Trophoblast cell (in vitro differentiated cells and primary cell): ENCODE data around the gene LCN15.

Experiments used
- DNase-seq, 2 donors: peaks; one replicate each; pipeline ENCODE4 v3.0.0-alpha.2; 2016
- H2AFZ ChIP-seq: 2 replicates; pipeline ENCODE4 v1.6.1; 2013; ENCODE audit warnings: low read length, moderate library complexity, mild to moderate bottlenecking; ENCODE audit not compliant: insufficient read depth, poor library complexity
- H2AK5ac ChIP-seq: 2 replicates; pipeline ENCODE4 v1.6.1; 2013; ENCODE audit warnings: mild to moderate bottlenecking, low read length
- H2BK120ac ChIP-seq: 2 replicates; pipeline ENCODE4 v1.6.1; 2013; ENCODE audit warnings: low read length, mild to moderate bottlenecking, moderate library complexity; ENCODE audit not compliant: insufficient read depth, poor library complexity
- H2BK12ac ChIP-seq: 2 replicates; pipeline ENCODE4 v1.6.1; 2013; ENCODE audit warnings: mild to moderate bottlenecking, low read length, moderate library complexity
- H2BK5ac ChIP-seq: 2 replicates; pipeline ENCODE4 v1.6.1; 2013; ENCODE audit warnings: low read length, low read depth, moderate library complexity, mild to moderate bottlenecking; ENCODE audit not compliant: poor library complexity
- H3K14ac ChIP-seq: 2 replicates; pipeline ENCODE4 v1.6.1; 2013; ENCODE audit warnings: mild to moderate bottlenecking, low read length
- H3K18ac ChIP-seq: 2 replicates; pipeline ENCODE4 v1.6.1; 2013; ENCODE audit warnings: mild to moderate bottlenecking, low read length
- H3K23ac ChIP-seq: 2 replicates; pipeline ENCODE4 v1.6.1; 2013; ENCODE audit warnings: low read length
- H3K27ac ChIP-seq: 2 replicates; pipeline ENCODE4 v1.5.1; 2013; ENCODE audit warnings: low read depth, mild to moderate bottlenecking, inconsistent platforms, low read length, moderate library complexity
- H3K27me3 ChIP-seq: 2 replicates; pipeline ENCODE4 v1.6.1; 2013; ENCODE audit warnings: inconsistent platforms, mild to moderate bottlenecking, low read length, moderate library complexity; ENCODE audit not compliant: insufficient read depth
- H3K36me3 ChIP-seq, 2 experiments: 1 replicate in 1 of 2; 2 replicates in 1 of 2; pipeline ENCODE4 v1.6.1; 2013; ENCODE audit warnings: low read length in 2 of 2, mild to moderate bottlenecking in 2 of 2, moderate library complexity in 1 of 2; ENCODE audit not compliant: insufficient read depth in 2 of 2, control insufficient read depth in 1 of 2
- H3K4ac ChIP-seq: 2 replicates; pipeline ENCODE4 v1.6.1; 2013; ENCODE audit warnings: low read depth, mild to moderate bottlenecking, low read length, moderate library complexity
- H3K4me1 ChIP-seq, 2 experiments: 1 replicate in 1 of 2; 2 replicates in 1 of 2; pipeline ENCODE4 v1.6.1; 2013; ENCODE audit warnings: low read length in 2 of 2, mild to moderate bottlenecking in 2 of 2, moderate library complexity in 1 of 2; ENCODE audit not compliant: insufficient read depth in 2 of 2, control insufficient read depth in 1 of 2
- H3K4me2 ChIP-seq: 2 replicates; pipeline ENCODE4 v1.6.1; 2013; ENCODE audit warnings: inconsistent platforms, mild to moderate bottlenecking, low read length, moderate library complexity
- H3K4me3 ChIP-seq: 2 replicates; pipeline ENCODE4 v1.5.1; 2013; ENCODE audit warnings: mild to moderate bottlenecking, low read depth, low read length, inconsistent platforms
- H3K79me1 ChIP-seq: one replicate; pipeline ENCODE4 v1.6.1; 2013; ENCODE audit warnings: low read length
- H3K79me2 ChIP-seq: 2 replicates; pipeline ENCODE4 v1.6.1; 2013; ENCODE audit warnings: low read length, mild to moderate bottlenecking; ENCODE audit not compliant: control insufficient read depth, insufficient read depth, poor library complexity
- H3K9ac ChIP-seq: 2 replicates; pipeline ENCODE4 v1.6.1; 2013; ENCODE audit warnings: mild to moderate bottlenecking, low read length
- H3K9me3 ChIP-seq: 2 replicates; pipeline ENCODE4 v1.6.1; 2013; ENCODE audit warnings: low read depth, mild to moderate bottlenecking, control low read depth, inconsistent platforms, low read length; ENCODE audit not compliant: insufficient read depth
- H4K12ac ChIP-seq: 2 replicates; pipeline ENCODE4 v1.6.1; 2013; ENCODE audit warnings: low read depth, mild to moderate bottlenecking, low read length, moderate library complexity
- H4K8ac ChIP-seq: 2 replicates; pipeline ENCODE4 v1.6.1; 2013; ENCODE audit warnings: low read depth, mild to moderate bottlenecking, low read length, moderate library complexity
- H4K91ac ChIP-seq: one replicate; pipeline ENCODE4 v1.6.1; 2013; ENCODE audit warnings: low read depth, mild to moderate bottlenecking, low read length, moderate library complexity
- WGBS: extraction: QIAGEN DNeasy Blood & Tissue Kit; methylation state at CpG from one replicate; pipeline ENCODE4 v1.1.7; 2013; ENCODE audit warnings: missing lambda C conversion rate; ENCODE audit not compliant: insufficient read length, insufficient coverage; ENCODE audit errors: extremely low coverage; 5-methylcytosine and 5-hydroxymethylcytosine counted together

LCN15 gene

DNA sequence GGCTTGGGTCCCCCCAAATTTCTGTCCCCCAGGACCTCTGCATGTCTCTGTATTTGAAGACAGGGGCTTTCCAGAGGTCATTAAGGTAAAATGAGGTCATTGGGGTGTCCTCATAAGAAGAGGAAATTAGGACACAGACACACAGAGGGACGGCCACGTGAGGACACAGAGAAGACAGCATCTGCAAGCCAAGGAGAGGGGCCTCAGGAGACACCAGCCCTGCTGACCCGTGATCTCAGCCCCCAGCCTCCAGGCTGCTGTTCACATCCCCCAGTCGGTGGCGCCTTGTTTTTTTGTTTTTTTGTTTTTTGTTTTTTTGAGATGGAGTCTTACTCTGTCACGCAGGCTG is 30.7 kb upstream of the LCN15 start:
- Histone ChIP-seq H3K36me3 (peaks cover 8 to 13% of the 10 kb centered on the region in 2 experiments), H4K8ac (peak overlapping the region; percentile 27), H3K9me3 (peaks cover 2% of the 10 kb centered on the region), H3K79me1 (peaks cover 13% of the 10 kb centered on the region), H2BK120ac (no peak overlapping the region), H3K4me2 (no peak overlapping the region), H2BK5ac (no peak overlapping the region), H3K18ac (no peak overlapping the region), H3K27me3 (no peaks in the 10 kb centered on the region), H4K91ac (peak overlapping the region; percentile 16), H3K9ac (no peak overlapping the region), H3K23ac (no peak overlapping the region), H4K12ac (no peak overlapping the region), H3K4me3 (no peak overlapping the region), H3K27ac (no peak overlapping the region), H2AFZ (no peak overlapping the region), H2AK5ac (no peak overlapping the region), H3K14ac (no peak overlapping the region), H3K4me1 (peaks cover 32 to 36% of the 10 kb centered on the region in 2 experiments), H3K4ac (no peak overlapping the region), H3K79me2 (peaks cover 5% of the 10 kb centered on the region), H2BK12ac (no peak overlapping the region)
- no CpG with 5 or more reads among the region's 6 CpGs for WGBS
- DNase-seq, result no peak

DNA sequence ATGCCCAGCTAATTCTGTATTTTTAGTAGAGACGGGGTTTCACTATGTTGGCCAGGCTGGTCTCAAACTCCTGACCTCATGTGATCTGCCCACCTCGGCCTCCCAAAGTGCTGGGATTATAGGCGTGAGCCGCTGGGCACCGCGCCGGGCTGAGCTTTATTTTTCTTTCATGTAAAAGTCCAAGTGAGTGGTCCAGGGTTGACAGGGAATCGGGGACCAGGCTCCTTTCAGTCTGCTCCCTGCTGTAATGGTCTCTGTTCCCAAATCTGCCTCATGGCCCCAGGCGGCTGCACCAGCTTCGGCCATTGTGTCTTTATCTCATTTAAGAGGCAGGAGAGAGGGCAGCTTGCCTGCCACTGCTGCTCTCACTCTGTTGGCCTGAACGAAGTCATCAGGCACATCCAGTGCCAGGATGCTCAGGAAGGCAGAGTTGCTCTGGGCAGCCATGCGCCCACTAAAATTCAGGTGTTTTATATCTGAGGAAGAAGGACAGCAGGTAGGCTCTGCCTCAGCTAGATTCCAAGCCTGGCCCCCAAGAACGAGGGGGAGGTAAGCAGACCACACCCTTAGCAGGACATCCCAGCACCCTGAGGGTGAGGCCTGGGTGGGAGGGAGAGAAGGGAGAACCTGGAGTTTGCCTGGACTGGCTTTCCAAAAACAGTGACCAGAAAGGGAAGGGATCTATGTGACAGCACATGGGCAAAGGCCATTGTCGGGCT is 30.1 kb upstream of the LCN15 start:
- H2BK120ac ChIP-seq, result no peak overlapping the region
- H3K79me1 ChIP-seq, result peaks cover 13% of the 10 kb centered on the region
- no peak overlapping the region for H4K12ac ChIP-seq
- H3K4me3 ChIP-seq, result no peak overlapping the region
- peaks cover 26 to 32% of the 10 kb centered on the region in 2 experiments for H3K4me1 ChIP-seq
- H3K27me3 ChIP-seq, result no peaks in the 10 kb centered on the region
- no peak overlapping the region for H3K27ac ChIP-seq
- H3K36me3 ChIP-seq, result peaks cover 8 to 13% of the 10 kb centered on the region in 2 experiments
- no peak overlapping the region for H3K23ac ChIP-seq
- peaks cover 2% of the 10 kb centered on the region for H3K9me3 ChIP-seq
- H2BK5ac ChIP-seq, result no peak overlapping the region
- H2AFZ ChIP-seq, result no peak overlapping the region
- no peak for DNase-seq
- no peak overlapping the region for H3K4me2 ChIP-seq
- no peak overlapping the region for H2BK12ac ChIP-seq
- no peak overlapping the region for H2AK5ac ChIP-seq
- no peak overlapping the region for H3K4ac ChIP-seq
- no peak overlapping the region for H3K9ac ChIP-seq
- peak overlapping the region; percentile 16 for H4K91ac ChIP-seq
- no CpG with 5 or more reads among the region's 14 CpGs for WGBS
- H3K14ac ChIP-seq, result peak overlapping the region; percentile 14
- no peak overlapping the region for H4K8ac ChIP-seq
- peaks cover 5% of the 10 kb centered on the region for H3K79me2 ChIP-seq
- H3K18ac ChIP-seq, result peak overlapping the region; percentile 28

DNA sequence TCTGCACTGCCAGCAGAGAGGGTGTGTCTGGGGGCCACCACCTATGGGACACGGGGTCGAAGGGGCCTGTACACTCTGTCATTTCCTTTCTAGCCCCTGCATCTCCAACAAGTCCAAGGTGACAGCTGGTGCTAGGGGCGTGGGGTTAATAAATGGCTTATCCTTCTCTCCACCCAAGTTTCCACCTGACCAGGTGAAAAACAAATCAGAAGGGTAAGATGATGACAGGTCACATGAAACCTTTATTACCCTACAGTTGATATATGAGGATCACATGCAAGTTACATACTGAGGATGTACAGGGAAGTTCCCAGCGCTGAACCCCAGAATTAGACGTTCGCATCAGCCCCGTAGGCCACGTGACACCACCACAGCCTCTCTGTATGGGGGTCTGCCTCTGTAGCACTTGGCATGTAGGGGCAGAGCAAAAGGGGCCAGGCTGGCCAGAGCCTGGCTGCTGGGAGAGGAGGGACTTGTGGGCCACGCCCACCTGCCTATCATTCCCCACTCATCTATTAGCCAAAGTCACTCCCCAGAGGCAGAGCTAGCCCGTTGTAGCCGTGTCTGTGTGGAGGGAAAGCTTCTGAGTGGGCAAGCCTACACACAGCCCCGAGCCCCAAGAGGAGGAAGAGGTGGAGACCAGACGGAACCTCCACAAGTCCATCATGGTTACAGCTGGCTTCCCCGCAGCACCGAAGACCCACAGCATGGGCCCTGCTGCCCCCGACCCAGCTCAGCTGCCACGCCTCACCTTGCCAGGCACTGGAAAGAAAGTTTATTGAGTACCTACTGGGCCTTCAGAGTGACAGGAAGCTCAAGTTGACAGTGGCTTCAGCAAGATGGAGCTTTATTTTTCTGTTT is 29.0 kb upstream of the LCN15 start:
- no peak overlapping the region for H3K14ac ChIP-seq
- H3K4me3 ChIP-seq, result no peak overlapping the region
- H4K91ac ChIP-seq, result no peak overlapping the region
- no peak overlapping the region for H4K12ac ChIP-seq
- no peak for DNase-seq
- no peak overlapping the region for H3K23ac ChIP-seq
- no peak overlapping the region for H3K4me2 ChIP-seq
- no peak overlapping the region for H3K27ac ChIP-seq
- peaks cover 2% of the 10 kb centered on the region for H3K9me3 ChIP-seq
- WGBS, result no CpG with 5 or more reads among the region's 17 CpGs
- H3K4ac ChIP-seq, result no peak overlapping the region
- H2AFZ ChIP-seq, result no peak overlapping the region
- H3K79me1 ChIP-seq, result peaks cover 16% of the 10 kb centered on the region
- H4K8ac ChIP-seq, result no peak overlapping the region
- no peak overlapping the region for H2BK5ac ChIP-seq
- peak overlapping the region; percentile 26 for H3K18ac ChIP-seq
- H3K9ac ChIP-seq, result no peak overlapping the region
- peaks cover 24 to 30% of the 10 kb centered on the region in 2 experiments for H3K4me1 ChIP-seq
- H3K79me2 ChIP-seq, result peaks cover 4% of the 10 kb centered on the region
- no peaks in the 10 kb centered on the region for H3K27me3 ChIP-seq
- H2AK5ac ChIP-seq, result no peak overlapping the region
- H2BK120ac ChIP-seq, result no peak overlapping the region
- H2BK12ac ChIP-seq, result no peak overlapping the region
- H3K36me3 ChIP-seq, result peaks cover 8 to 13% of the 10 kb centered on the region in 2 experiments

DNA sequence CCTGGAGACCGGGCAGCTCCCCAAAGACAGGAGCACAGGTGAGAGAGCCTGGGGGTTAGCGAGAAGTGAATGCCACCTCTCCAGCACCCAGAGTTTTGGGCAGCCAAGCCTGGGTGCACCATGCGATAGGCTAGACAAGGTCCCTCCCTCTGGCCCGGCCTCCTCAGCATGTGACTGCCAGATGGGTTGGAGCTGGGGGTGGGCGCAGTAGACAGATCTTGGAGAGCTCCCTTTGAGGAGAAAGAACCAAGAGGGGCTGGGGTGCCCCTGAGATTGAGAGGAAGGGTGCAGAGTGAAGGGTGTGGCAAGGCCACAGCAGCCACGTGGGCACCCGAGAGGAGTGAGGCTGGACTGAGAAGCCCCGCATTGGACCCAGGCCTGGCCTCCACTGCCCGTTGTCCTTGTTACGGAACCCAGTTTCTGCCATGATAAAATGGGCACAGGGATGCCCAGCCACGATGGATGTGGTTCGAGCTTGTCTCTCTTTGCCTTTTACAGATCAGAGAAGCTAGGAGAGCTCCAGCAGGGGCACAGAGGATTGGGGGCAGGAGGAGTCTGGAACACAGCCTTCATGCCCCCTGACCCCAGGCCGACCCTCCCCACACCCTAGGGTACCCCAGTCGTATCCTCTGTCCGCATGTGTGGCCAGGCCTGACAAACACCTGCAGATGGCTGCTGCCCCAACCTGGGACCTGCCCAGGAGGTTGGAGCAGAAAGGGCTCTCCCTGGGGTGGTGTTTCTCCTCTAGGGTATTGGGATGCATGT is 28.2 kb upstream of the LCN15 start:
- H3K4me1 ChIP-seq, result peaks cover 24 to 30% of the 10 kb centered on the region in 2 experiments
- peak overlapping the region; percentile 74 for H4K91ac ChIP-seq
- H2AFZ ChIP-seq, result no peak overlapping the region
- no peak overlapping the region for H3K9ac ChIP-seq
- peak overlapping the region; percentile 66 for H3K18ac ChIP-seq
- no peak overlapping the region for H3K27ac ChIP-seq
- H3K36me3 ChIP-seq, result peaks cover 8 to 13% of the 10 kb centered on the region in 2 experiments
- H3K79me1 ChIP-seq, result peaks cover 16% of the 10 kb centered on the region
- no peak overlapping the region for H3K14ac ChIP-seq
- H3K79me2 ChIP-seq, result peaks cover 4% of the 10 kb centered on the region
- no peak overlapping the region for H3K4me3 ChIP-seq
- no peak overlapping the region for H3K4me2 ChIP-seq
- no peak overlapping the region for H2BK120ac ChIP-seq
- H2BK5ac ChIP-seq, result no peak overlapping the region
- H4K8ac ChIP-seq, result peak overlapping the region; percentile 8
- H3K23ac ChIP-seq, result no peak overlapping the region
- DNase-seq, result no peak
- no peak overlapping the region for H2BK12ac ChIP-seq
- no peak overlapping the region for H3K4ac ChIP-seq
- H4K12ac ChIP-seq, result no peak overlapping the region
- no peak overlapping the region for H2AK5ac ChIP-seq
- peaks cover 2% of the 10 kb centered on the region for H3K9me3 ChIP-seq
- WGBS, result no CpG with 5 or more reads among the region's 15 CpGs
- no peaks in the 10 kb centered on the region for H3K27me3 ChIP-seq
